Hematopoietic multipotent progenitor cell treated with erythropoietin and hydrocortisone succinate and interleukin-3 and kit ligand, for 8 days (in vitro differentiated cells): ENCODE results near the gene ATP6V1G2.
"Not testable (repeated sequence)": the region's sequence is repeated elsewhere in the genome, so short reads cannot be mapped to it uniquely, and the experiment has no call there.

Experiments
- DNase-seq: peaks from one replicate; pipeline ENCODE4 v3.0.0-alpha.2; 2015

Gene ATP6V1G2

GRCh38 chr6:31525932-31526591, 20.3 kb downstream of the ATP6V1G2 start:
- no peak for DNase-seq

DNA sequence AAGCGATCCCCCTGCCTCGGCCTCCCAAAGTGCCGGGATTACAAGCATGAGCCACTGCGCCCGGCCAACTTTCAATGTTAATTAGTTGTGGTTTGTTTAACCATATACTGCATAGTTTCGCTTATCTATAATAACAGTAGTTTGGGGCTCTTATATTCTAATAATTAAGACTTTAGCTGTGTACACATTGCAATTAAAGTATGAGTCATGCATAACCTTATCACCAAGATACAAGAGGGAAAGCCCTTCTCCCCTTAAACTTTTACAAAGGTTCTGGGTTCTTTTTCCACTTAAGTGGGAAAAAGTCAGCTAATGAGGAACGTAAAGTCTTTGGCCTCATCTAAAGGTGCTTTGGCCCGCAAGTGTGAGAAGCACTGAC, 20.9 kb downstream of the ATP6V1G2 start:
- DNase-seq = peak; percentile 79

DNA sequence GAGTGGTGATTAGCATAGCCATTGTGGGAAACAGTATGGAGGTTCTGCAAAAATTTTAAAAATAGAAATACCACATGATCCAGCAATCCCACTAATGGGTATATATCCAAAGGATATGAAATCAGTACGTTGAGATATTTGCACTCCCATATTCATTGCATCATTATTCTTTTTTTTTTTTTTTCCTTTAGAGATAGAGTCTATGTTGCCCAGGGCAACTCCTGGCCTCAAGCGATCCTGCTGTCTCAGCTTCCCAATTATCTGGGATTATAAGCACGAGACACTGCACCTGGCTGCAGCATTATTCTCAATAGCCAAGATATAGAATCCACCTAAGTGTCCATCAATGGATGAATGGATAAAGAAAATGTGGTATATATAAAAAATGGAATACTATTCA, 24.6 kb downstream of the ATP6V1G2 start:
- no peak for DNase-seq

DNA sequence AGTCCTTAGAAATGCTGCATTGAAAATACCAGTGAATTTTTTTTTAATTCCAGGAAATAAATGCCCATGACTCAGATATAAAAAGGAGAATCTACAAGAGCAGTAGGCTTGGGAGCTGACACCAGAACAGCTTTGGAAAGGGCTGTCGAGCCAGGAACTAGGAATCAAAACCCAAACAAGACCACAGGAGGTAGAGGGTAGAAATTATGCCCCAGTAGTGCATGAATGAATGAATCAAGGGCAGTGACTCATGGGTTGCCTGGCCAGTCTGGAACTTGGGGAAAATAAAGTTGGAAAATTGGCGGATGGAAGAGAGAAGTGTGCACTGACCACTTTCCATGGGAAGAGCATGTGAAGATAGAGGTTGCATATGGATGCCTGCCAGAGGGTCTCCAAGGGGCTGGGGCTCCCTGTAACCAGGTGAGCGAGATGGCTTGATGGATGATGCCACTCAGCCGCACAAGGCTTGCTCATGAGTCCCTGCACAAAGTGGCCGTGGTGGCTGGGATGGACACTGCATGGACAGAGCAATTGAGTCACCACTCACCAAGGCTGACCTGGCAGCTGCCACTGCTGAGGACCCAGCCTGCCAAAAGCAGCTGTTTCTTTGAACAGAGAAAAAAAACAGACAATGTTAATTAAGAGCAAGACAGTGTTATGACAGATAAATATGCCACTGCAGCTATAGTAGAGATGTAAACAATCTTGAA, 32.8 kb downstream of the ATP6V1G2 start:
- no peak for DNase-seq

GRCh38 chr6:31510007-31510406, 36.4 kb downstream of the ATP6V1G2 start:
- no peak for DNase-seq

- not testable (repeated sequence) for DNase-seq
Measured at GRCh38 chr6:31509036-31509435, 37.4 kb downstream of the ATP6V1G2 start.

DNA sequence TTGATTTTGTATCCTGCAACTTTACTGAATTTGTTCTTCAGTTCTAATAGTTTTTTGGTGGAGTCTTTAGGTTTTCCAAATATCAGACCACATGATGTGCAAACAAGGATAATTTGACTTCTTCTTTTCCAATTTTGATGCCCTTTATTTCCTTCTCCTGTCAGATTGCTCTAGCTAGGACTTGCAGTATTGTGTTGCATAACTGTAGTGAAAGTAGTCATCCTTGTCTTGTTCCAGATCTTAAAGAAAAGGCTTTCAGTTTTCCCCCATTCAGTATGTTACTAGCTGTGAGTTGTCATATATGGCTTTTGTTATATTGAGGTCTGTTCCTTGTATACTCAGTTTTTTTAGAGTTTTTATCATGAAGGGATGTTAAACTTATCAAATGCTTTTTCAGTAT, 43.8 kb downstream of the ATP6V1G2 start:
- no peak for DNase-seq

DNA sequence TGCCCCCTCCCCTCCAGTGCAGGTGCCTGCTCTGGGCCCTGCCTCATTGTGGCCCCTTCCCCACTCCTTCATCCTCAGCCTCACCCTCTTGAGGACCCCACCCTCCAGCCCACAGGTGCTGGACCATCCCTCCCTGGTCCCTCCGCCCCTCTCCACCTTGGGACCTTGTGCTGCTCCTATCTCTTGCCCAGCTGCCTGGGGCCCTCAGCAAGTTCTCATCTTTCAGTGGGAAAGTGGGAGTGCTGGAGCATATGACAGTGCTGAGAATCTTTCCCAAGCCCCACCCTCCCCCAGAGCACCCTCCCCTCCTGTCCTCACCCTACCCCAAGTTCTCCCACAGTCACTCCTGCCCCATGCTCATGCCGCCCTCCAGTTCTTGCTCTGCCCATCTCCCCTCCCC, 46.8 kb downstream of the ATP6V1G2 start:
- DNase-seq = not testable (repeated sequence)

DNA sequence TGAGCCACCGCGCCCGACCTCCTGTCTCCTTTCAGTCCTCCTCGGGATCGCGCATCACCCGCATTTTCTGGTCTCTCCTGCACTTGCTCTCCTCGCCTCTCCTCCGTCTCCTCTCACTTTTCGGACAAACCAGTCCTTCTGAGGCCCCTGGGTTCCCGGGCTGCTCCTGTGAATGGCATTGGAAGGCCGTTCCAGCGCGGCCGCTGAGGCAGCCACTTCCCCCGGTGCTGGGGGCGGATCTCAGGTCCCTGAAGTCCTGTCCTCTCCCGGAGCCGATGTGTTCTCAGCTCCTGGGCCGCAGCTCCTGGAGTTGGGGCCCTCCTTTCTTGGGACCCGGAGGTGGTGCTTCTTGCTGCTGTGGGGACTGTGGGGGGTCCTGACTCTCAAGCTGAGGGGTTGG, 47.7 kb downstream of the ATP6V1G2 start:
- no peak for DNase-seq

- peak; percentile 90 for DNase-seq
Measured at GRCh38 chr6:31497531-31498476, 48.6 kb downstream of the ATP6V1G2 start, which contains the start of gene MICB. TSS of gene MICB (plus strand) at chr6:31498145. CDS start at chr6:31498194, 49 bp downstream.

- not testable (repeated sequence) for DNase-seq
Measured at GRCh38 chr6:31496826-31497225, 49.6 kb downstream of the ATP6V1G2 start.

GRCh38 chr6:31495580-31495979, 50.8 kb downstream of the ATP6V1G2 start:
- DNase-seq = no peak
